GM19035 (cell line): ENCODE data around the gene NDUFS7.

Experiments
- ATAC-seq: cut with Tn5 transposase; IDR thresholded peaks from one replicate; pipeline ENCODE4 v1.9.1; 2021; ENCODE audit not compliant: unreplicated experiment

The NDUFS7 gene

GRCh38 chr19:1383312-1384084, at the start of gene NDUFS7:
TSS of gene NDUFS7 (plus strand) at chr19:1383907. CDS start at chr19:1383927, 20 bp downstream.
- peak; percentile 79 for ATAC-seq

DNA sequence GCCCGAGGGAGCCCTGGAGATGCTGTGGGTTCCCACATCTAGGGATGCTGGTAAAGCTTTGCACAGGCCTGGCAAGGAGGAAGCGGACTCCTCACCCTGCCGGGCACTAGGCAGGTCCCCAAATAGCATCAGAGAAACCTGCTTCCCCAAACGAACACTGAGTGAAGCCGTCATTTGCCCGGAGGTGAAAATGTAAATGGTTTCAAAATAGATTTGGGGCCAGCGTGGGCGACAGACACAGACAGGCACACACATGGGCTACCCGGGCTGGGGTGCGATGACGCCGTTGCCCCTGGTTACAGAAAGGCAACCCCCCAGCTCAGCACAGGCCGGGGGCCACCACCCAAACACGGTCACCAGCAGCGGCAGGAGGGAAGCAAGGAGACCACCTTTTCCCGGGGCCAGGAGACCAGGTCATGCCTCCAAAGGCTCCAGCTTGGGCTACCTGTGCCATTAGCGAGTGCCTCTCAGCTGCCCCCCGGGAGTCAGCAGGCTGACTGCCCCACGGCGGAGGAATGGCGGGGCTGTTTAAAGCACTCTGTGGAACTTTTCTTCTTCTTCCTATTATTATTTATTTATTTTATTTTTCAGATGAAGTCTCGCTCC, 47.5 kb upstream of the NDUFS7 start:
- ATAC-seq: no peak

DNA sequence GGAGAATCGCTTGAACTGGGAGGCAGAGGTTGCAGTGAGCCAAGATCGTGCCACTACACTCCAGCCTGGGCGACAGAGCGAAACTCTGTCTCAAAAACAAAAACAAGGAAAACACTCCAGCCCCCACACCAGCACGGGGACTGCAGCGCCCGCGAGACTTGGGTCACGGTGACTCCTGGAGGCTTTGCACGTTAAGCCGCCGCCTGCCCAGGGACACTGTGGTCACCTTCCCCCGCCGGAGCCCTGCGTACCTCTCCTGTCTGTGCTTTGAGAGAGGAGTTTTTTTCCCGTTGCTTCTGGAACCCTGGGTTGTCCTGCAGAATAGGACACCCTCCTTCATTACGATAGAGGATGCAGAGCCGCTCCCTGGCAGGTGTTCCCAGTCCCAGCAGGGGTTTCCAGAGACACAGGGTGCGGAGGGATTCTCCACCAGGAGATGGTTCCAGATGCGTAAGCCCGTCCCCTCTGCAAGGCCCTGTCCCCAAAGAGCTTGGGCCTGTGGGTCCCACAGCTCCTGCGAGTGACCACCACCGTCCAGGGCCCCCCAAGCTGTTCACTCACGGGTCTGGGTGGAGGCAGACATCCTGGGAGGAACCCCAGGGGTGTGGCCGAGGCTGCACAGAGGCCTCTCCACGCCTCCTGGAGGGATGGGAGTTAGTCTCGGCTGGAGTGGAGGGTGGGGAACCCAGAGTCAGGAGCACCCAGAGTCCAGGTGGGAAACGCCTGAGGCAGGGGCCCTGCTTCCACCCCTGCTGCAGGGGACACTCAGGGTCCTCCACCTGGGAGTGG, 42.8 kb upstream of the NDUFS7 start:
- no peak for ATAC-seq

- ATAC-seq: no peak
Measured at GRCh38 chr19:1343041-1343440, 40.7 kb upstream of the NDUFS7 start.

DNA sequence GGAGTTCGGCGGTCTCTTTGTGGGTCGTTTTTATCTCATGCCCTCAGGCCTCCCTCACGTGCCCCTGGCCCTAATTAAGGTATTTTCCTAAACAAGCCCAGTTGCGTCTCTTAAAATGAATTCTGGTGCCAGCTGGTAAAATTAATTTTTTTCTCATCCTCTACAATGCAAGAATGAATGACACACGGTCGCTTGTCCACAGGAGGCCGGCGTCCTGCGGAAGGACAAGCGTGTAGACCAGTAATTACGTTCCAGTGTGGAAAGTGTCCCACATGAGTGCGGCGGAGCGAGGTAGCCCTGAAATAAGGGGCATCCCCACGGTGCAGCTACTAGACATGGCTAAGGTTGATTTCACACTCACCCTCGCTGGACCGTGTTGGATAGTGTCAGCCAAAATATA, 34.5 kb upstream of the NDUFS7 start:
- no peak for ATAC-seq

- ATAC-seq: no peak
Measured at GRCh38 chr19:1350867-1351266, 32.8 kb upstream of the NDUFS7 start.

GRCh38 chr19:1351381-1351851, 32.3 kb upstream of the NDUFS7 start:
- ATAC-seq: no peak

- ATAC-seq: no peak
Measured at GRCh38 chr19:1353144-1353543, 30.6 kb upstream of the NDUFS7 start.

- ATAC-seq: no peak
Measured at GRCh38 chr19:1354970-1355567, 28.6 kb upstream of the NDUFS7 start.

DNA sequence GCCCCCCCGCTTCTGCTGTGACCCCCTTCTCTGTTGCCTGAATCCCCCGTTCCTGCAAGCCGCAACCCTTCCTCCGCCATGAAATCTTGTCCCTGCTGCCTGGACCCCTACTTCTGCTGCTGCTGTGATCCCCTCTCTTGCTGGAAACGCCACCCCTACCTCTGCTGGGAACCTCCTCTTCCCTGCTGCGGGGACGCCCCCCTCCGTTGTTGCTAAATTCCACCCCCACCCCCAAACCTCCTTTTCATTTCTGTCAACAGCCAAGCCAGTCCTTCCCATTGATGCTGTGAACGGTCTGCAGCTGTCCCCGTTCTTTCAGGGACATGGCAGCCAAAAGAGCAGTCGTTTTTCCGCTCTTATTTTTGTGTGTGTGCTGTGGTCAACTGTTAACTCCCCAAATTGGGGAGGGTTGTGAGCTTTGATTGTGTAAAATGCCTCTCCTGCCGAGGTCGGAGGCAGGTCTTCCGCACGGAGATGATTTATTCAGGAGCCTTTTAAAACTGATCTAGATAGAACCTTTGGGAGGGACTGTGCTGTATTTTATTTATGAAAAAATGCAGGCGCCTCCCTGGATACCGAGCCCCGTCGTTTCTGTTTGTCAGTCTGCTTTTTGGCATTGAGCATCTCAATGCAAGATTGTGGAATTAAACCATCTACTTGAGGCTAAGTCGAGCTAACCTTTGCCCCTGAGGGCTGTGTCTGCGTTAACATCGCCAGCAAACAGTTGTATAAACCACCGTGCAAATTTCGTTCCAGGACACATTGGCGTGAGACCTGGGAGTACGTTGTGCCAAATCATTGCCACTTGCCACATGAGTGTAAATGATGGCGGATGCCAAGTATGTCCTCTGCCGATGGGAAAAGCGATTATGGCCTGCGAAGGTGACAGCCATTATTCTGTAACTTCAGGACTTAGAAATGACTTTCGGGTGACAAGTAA, 27.9 kb upstream of the NDUFS7 start:
- ATAC-seq: no peak

- no peak for ATAC-seq
Measured at GRCh38 chr19:1356508-1356865, 27.2 kb upstream of the NDUFS7 start.

DNA sequence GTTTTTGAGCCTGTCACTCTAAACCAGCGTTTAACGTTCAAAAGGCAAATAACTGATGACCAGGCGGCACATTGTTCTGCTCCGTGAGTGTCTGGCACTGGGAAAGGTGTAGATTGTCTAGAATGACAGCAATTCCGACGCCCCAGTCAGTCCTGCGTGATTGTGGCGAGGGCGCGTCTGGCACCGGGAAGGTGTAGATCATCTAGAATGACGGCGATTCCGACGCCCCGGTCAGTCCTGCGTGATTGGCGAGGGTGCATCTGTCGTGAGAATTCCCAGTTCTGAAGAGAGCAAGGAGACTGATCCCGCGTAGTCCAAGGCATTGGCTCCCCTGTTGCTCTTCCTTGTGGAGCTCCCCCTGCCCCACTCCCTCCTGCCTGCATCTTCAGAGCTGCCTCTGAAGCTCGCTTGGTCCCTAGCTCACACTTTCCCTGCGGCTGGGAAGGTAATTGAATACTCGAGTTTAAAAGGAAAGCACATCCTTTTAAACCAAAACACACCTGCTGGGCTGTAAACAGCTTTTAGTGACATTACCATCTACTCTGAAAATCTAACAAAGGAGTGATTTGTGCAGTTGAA, 26.1 kb upstream of the NDUFS7 start:
- ATAC-seq: no peak

DNA sequence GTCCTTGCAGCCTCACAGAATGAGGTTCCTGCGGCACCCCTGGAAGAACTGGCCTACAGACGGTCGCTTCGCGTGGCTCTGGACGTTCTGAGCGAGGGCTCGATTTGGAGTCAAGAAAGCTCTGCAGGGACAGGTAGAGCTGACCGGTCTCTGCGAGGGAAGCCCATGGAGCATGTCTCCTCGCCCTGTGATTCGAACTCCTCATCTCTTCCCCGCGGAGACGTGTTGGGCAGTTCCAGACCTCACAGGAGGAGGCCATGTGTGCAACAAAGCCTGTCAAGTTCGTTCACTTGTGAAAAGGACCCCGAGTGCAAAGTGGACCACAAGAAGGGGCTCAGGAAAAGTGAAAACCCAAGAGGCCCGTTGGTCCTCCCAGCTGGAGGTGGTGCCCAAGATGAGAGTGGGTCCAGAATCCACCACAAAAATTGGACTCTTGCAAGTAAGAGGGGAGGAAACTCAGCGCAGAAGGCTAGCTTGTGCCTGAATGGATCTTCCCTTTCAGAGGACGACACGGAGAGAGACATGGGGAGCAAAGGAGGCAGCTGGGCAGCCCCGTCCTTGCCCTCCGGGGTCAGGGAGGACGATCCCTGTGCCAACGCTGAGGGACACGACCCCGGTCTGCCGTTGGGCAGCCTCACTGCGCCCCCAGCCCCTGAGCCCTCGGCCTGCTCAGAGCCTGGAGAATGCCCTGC, 23.4 kb upstream of the NDUFS7 start:
- ATAC-seq: no peak

DNA sequence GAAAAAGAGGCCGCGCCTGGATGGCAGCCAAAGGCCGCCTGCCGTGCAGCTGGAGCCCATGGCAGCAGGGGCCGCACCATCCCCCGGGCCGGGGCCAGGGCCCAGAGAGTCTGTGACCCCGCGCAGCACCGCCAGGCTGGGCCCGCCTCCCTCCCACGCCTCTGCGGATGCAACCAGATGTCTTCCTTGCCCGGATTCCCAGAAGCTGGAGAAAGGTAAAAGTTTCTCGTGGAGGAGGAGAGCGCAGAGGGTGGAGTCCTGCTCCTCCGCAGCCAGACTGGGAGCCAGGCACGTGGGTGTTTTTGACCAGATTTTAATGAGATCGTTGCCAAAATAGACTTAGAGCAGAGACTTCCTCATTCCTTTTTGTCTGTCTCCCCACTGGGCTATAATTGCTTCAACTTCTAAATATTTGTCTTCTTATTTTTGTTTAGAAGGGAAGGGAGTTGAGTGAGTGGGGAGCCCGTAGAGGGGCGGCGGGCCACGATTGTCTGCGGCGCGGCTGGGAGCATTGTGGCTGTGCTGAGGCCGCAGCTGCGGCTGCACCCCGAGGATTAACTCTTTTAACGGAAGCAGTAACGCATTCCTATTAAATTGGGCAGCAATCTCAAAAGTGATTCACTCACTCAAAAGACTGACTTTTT, 22.8 kb upstream of the NDUFS7 start:
- ATAC-seq: no peak

- no peak for ATAC-seq
Measured at GRCh38 chr19:1361601-1362386, 21.9 kb upstream of the NDUFS7 start.

- ATAC-seq: no peak
Measured at GRCh38 chr19:1362387-1363257, 21.1 kb upstream of the NDUFS7 start.

DNA sequence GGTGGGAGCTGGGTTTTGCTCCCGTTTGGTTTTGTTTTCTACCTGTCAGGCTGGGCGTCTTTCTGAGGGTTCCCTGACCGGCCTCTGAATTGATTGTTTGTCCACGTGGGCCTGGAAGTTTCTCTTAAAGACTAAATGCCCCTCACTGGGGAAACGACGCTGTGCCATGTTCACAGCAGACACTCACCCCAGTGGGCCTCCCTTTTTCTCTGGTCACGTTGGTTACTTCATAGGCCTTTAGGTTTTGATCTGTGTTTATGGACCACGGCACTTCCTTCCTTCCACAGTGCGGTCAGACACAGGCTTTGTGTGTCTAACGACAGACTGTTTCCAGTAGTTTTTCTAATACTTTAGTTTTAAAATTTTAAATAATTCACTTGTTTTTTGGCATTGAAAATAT, 20.1 kb upstream of the NDUFS7 start:
- ATAC-seq: no peak
